Right lobe of liver (tissue), 4 donors: ENCODE results near the gene PTPA.

Experiments
- CTCF ChIP-seq, 4 donors: fragments of 200-600 bp in 3 of 4; fragments of 450-650 bp in 1 of 4; IDR thresholded peaks; one replicate each; pipeline versions ENCODE4 v1.5.1 to v1.8.0; 2016 to 2022; ENCODE audit warnings: antibody characterized with exemption in 4 of 4, mild to moderate bottlenecking in 2 of 4
- POLR2A ChIP-seq: fragments of 450-650 bp; IDR thresholded peaks from one replicate; pipeline ENCODE4 v1.6.1; 2017; ENCODE audit warnings: antibody characterized with exemption, mild to moderate bottlenecking
- donor health status: DM: no; HTN: no; CAD: no.
- donor health status: DM: no; HTN: no; CAD: no.
- donor health status: DM: no; HTN: yes; CAD: no.

GRCh38 chr9:129113645-129114304 is 2.6 kb downstream of the PTPA start:
- no peak for TF ChIP-seq CTCF (IDR thresholded peaks at IDR 0.05)
- no peak for TF ChIP-seq POLR2A
